Pancreas (tissue), 10 donors: Measurements from ENCODE around the gene CABP7. TPM values are rescaled to one million over a fixed set of nuclear protein-coding genes. Genes with fewer than 3 reads are reported as not detected.
A peak's percentile ranks its signal among the peaks of the same experiment; 100 is the strongest.

Source experiments
- ATAC-seq, 4 donors: fragments of 200-7000 bp; cut with Tn5 transposase; one replicate each; pipeline versions ENCODE4 v1.8.0 to v1.9.1; 2020; ENCODE audit warnings: mild to moderate bottlenecking in 4 of 4, moderate library complexity in 4 of 4
- DNase-seq, 6 donors: peaks; one replicate each; pipeline ENCODE4 v3.0.0-alpha.2; 2020
- FAIRE-seq: peaks from 2 replicates; lab custom pipeline; 2012; peaks lifted over from hg19 to GRCh38; lab: Jason Lieb, UNC
- H3K27ac ChIP-seq, 4 donors: fragments of 200-600 bp; sonication (generic); 1 replicate in 3 of 4; 2 replicates in 1 of 4; pipeline versions ENCODE4 v1.5.0 to v1.8.0; 2020
- H3K27me3 ChIP-seq, 4 donors: fragments of 200-600 bp; one replicate each; pipeline ENCODE4 v1.8.0; 2021
- H3K36me3 ChIP-seq, 3 donors: fragments of 200-600 bp; sonication (generic) in 1 of 3; one replicate each; pipeline versions ENCODE4 v1.5.0 to v1.8.0; 2020 to 2021
- H3K4me1 ChIP-seq, 3 donors: fragments of 200-600 bp; one replicate each; pipeline ENCODE4 v1.8.0; 2021
- H3K4me3 ChIP-seq, 4 donors: fragments of 200-600 bp; sonication (generic) in 2 of 4; one replicate each; pipeline versions ENCODE4 v1.5.0 to v1.8.0; 2020 to 2021
- H3K9me3 ChIP-seq, 4 donors: fragments of 200-600 bp; one replicate each; pipeline ENCODE4 v1.8.0; 2021
- WGBS, 2 donors: extraction: QIAGEN DNeasy Blood & Tissue Kit; methylation state at CpG; one replicate each; pipeline ENCODE4 v1.1.7; 2013; 5-methylcytosine and 5-hydroxymethylcytosine counted together
- intact Hi-C, 3 donors: fragments of 100-400 bp; cut with DNase I; formaldehyde crosslinking; loops; one replicate each; pipeline versions ENCODE4 v1.11.1 to v1.14.2; 2022
- polyA plus RNA-seq, 2 donors: library from polyadenylated mRNA; stranded (reverse); fragments of 200-250 nt; gene quantifications; one replicate each; pipeline ENCODE4 v1.2.3, GENCODE V29; 2013
- total RNA-seq, 6 donors: library from RNA; stranded (reverse); fragmentation: NEBNext Ultra II Directional in 4 of 6; extraction: Animal tissue kit (Norgen Biotek cat#: 25700) in 4 of 6; gene quantifications; one replicate each; pipeline versions ENCODE4 v1.2.1 to v1.2.4, GENCODE V29; 2021 to 2023
- TF ChIP-seq, protein P1 (sequence below), 4 donors: fragments of 200-600 bp; sonication (generic) in 3 of 4; IDR thresholded peaks; one replicate each; pipeline versions ENCODE4 v1.5.0 to v1.8.0; 2021; ENCODE audit warnings: antibody characterized with exemption in 4 of 4
- donor health status: healthy with polysubstance abuse.
- donor health status: DM: no; HTN: no; CAD: no; lungs with moderate emphysema.
- donor health status: DM: no; HTN: no; CAD: no.
- donor health status: control.
- donor health status: control.
- donor health status: Bipolar disorder and iron deficiency.
- donor health status: DM: yes; HTN: yes; CAD: no.
- donor health status: DM: no; HTN: no; CAD: no.
- donor health status: DM: no; HTN: no; CAD: no.
- donor health status: DM: yes; HTN: yes; CAD: no.

The CABP7 gene
- total and polyA plus RNA-seq, 8 donors = 0.56 to 17.9 (median 2.2) TPM

DNA sequence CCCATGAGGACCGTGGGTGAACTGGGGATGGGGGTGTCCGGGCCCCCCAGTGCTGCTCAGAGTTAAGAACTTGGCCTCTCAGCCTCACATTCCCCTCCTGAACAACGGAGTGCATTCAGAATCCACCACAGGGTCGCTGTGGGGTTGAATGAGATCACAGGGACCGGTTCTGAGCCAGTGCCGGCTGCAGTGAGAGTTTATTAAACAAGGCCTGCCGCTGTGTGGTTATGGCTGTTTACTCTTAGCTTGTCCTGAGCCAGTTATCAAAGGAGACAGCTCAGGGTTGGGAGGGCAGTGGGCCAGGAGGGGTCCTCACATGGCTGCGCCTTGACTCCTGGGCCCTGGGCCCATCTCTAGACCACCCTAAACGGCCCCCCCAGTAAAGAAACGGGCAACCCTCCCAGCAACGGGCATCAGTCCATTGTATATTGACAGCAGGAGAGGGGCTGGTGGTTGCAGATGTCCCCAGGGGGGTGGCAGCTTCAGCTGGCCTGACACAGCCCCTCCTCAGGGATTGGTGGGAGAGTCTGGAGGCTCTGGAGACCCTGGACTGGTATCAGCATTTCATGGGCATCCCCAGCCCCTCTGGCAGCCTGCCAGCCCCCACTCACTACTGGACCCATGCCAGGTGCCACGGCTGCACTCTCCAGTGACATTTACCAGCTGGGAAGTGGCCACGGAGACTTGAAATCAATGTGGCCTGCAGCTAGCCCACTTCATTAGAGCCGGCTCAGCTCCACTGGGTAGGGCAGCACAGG, 15.1 kb upstream of the CABP7 start:
- TF ChIP-seq, protein P1, sequence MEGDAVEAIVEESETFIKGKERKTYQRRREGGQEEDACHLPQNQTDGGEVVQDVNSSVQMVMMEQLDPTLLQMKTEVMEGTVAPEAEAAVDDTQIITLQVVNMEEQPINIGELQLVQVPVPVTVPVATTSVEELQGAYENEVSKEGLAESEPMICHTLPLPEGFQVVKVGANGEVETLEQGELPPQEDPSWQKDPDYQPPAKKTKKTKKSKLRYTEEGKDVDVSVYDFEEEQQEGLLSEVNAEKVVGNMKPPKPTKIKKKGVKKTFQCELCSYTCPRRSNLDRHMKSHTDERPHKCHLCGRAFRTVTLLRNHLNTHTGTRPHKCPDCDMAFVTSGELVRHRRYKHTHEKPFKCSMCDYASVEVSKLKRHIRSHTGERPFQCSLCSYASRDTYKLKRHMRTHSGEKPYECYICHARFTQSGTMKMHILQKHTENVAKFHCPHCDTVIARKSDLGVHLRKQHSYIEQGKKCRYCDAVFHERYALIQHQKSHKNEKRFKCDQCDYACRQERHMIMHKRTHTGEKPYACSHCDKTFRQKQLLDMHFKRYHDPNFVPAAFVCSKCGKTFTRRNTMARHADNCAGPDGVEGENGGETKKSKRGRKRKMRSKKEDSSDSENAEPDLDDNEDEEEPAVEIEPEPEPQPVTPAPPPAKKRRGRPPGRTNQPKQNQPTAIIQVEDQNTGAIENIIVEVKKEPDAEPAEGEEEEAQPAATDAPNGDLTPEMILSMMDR (IDR thresholded peaks at IDR 0.05) = no peak
- Histone ChIP-seq H3K27me3 (no peaks in the 10 kb centered on the region), H3K36me3 (no peaks in the 10 kb centered on the region), H3K4me3 (no peak overlapping the region), H3K27ac (peak overlapping the region in 3 of 4 donors; percentile 2 to 23 (median 16)), H3K4me1 (peaks cover 7 to 20% (median 7%) of the 10 kb centered on the region in 3 donors), H3K9me3 (no peaks in the 10 kb centered on the region)
- peak; percentile 38 to 69 (median 48) for ATAC-seq
- peak in 3 of 6 donors; percentile 50 to 70 (median 62) for DNase-seq
- intact Hi-C loops = no loop called here
- WGBS, 2 donors = 15 to 18% methylated on average over 14 of the region's 14 CpGs
- no peak for FAIRE-seq

DNA sequence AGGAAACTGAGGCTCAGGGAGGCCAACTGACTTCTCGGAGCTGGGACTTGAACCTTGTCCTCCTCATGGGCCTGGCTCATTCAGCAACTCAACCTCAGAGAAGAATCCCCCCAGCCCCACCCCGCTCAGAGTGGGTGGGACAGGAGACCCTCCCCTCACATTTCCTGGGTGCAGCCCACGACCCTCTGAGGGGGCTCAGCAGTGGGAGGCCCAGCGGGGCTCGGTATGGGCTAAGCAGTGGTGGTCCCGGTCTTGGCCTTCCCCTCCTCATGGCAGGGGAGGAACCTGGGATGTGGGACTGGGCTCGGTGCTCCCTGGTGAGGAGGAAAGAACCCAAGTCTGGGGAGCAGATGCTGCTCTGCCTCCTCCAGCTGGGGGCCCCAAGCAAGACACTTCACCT, 14.2 kb upstream of the CABP7 start:
- Histone ChIP-seq H3K27me3 (no peaks in the 10 kb centered on the region), H3K36me3 (no peaks in the 10 kb centered on the region), H3K4me3 (no peak overlapping the region), H3K27ac (no peak overlapping the region), H3K9me3 (no peaks in the 10 kb centered on the region), H3K4me1 (peaks cover 7 to 21% (median 7%) of the 10 kb centered on the region in 3 donors)
- 80 to 88% methylated on average over 7 of the region's 7 CpGs for WGBS, 2 donors
- ATAC-seq = no peak
- FAIRE-seq = no peak
- DNase-seq = no peak
- TF ChIP-seq, protein P1 (IDR thresholded peaks at IDR 0.05) = no peak
- intact Hi-C loops = no loop called here

DNA sequence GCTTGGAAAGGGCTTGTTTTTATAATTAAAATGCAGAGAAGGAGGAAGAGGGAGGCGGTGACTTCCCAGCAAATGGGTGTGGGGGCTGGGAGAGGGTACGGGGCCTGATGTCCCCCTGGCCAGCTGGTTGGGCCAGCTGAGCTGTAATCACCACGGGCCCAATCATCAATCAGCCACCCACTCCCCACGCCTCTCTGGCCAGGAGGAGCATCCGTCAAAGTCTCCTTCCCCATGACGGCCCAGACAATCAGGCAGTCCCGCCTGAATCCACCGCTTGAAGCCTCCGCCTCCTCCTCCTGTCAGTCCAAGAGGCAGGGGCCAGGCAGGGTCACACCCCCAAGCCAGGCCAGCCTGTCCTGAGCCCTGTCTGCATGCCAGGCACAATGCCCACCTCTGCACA, 13.3 kb upstream of the CABP7 start:
- no peak for ATAC-seq
- TF ChIP-seq, protein P1 (IDR thresholded peaks at IDR 0.05) = no peak
- peak in 1 of 6 donors; percentile 48 for DNase-seq
- 65 to 70% methylated on average over 9 of the region's 9 CpGs for WGBS, 2 donors
- Histone ChIP-seq H3K9me3 (no peaks in the 10 kb centered on the region), H3K27me3 (no peaks in the 10 kb centered on the region), H3K27ac (no peak overlapping the region), H3K36me3 (no peaks in the 10 kb centered on the region), H3K4me3 (no peak overlapping the region), H3K4me1 (peaks cover 4 to 21% (median 7%) of the 10 kb centered on the region in 3 donors)
- intact Hi-C loops = no loop called here
- no peak for FAIRE-seq

DNA sequence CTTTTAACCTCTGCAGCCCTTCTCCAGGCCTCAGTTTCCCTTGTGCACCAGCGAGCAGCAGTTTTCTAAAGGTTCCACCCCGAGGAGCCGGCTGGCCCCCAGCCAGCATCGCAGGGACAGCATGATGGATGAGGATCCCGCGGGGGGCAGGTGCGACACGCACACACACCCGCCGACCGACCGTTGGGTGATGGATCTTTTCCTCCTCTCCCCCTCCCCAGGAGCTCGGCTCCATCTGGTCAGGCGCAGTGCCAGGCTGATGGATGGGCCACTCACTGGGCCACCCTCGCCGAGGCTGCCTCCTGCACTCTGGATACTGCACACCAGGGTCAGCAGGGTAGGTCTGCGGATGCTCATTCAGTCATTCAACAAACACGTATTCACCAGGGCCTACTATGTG, 12.8 kb upstream of the CABP7 start:
- intact Hi-C loops = no loop called here
- H3K4me3 ChIP-seq = no peak overlapping the region
- FAIRE-seq (no peak), ATAC-seq (peak in 1 of 4 donors; percentile 18), DNase-seq (peak in 1 of 6 donors; percentile 65)
- H3K9me3 ChIP-seq = no peaks in the 10 kb centered on the region
- 26 to 29% methylated on average over 18 of the region's 18 CpGs for WGBS, 2 donors
- H3K4me1 ChIP-seq = peaks cover 0 to 17% (median 4%) of the 10 kb centered on the region in 3 donors
- no peaks in the 10 kb centered on the region for H3K36me3 ChIP-seq
- H3K27me3 ChIP-seq = no peaks in the 10 kb centered on the region
- H3K27ac ChIP-seq = no peak overlapping the region
- TF ChIP-seq, protein P1 (IDR thresholded peaks at IDR 0.05) = no peak

DNA sequence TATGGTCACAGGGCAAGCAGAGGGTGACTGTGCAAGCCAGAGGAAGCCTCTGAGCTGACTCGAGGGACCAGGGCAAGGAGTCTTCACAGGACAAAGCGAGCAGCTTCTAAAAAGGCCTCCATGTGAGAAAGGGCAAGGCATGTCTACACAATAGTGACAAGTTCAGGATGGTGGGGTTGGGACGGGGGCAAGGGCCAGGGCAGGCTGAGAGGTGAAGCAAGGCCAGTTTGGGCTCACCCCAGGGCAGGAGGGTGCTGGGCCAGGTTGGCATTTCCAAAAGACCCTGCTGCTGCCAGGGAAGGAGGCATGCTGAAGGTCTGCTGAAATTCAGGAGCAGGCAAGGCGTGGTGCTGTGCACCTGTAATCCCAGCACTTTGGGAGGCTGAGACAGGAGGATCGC, 12.3 kb upstream of the CABP7 start:
- Histone ChIP-seq H3K9me3 (no peaks in the 10 kb centered on the region), H3K4me1 (peaks cover 0 to 13% (median 0%) of the 10 kb centered on the region in 3 donors), H3K36me3 (no peaks in the 10 kb centered on the region), H3K27ac (no peak overlapping the region), H3K27me3 (no peaks in the 10 kb centered on the region), H3K4me3 (no peak overlapping the region)
- TF ChIP-seq, protein P1 (IDR thresholded peaks at IDR 0.05) = no peak
- ATAC-seq (no peak), FAIRE-seq (no peak), DNase-seq (peak in 1 of 6 donors; percentile 30)
- intact Hi-C loops = no loop called here
- 79 to 87% methylated on average over 5 of the region's 5 CpGs for WGBS, 2 donors
